GM23338 (cell line): ENCODE results near the gene PSPN. TPM values are rescaled to one million over a fixed set of nuclear protein-coding genes. Genes with fewer than 3 reads are reported as not detected.

Experiments used
- ATAC-seq: fragments of 200-7000 bp; cut with Tn5 transposase; 3 replicates; pipeline ENCODE4 v1.9.1; 2020
- DNase-seq: peaks from one replicate; pipeline ENCODE4 v3.0.0-alpha.2; 2015; ENCODE audit warnings: low spot score
- H2AFZ ChIP-seq: fragments of 200-600 bp; sonication (generic); 2 replicates; pipeline ENCODE4 v1.8.0; 2016; ENCODE audit warnings: antibody characterized with exemption, mild to moderate bottlenecking, moderate library complexity
- H3F3A ChIP-seq: fragments of 200-600 bp; sonication (generic); replicated peaks from 2 replicates; pipeline ENCODE4 v1.8.0; 2017; ENCODE audit warnings: antibody characterized with exemption, mixed run types, low read depth
- H3K27ac ChIP-seq: fragments of 200-600 bp; sonication (generic); 2 replicates; pipeline ENCODE4 v1.6.1; 2016; ENCODE audit warnings: low read depth
- H3K27me3 ChIP-seq: fragments of 200-600 bp; sonication (generic); 2 replicates; pipeline ENCODE4 v1.8.0; 2016; ENCODE audit warnings: mild to moderate bottlenecking, mixed run types, moderate library complexity; ENCODE audit not compliant: insufficient read depth
- H3K36me3 ChIP-seq: fragments of 200-600 bp; sonication (generic); 2 replicates; pipeline ENCODE4 v1.8.0; 2016; ENCODE audit warnings: mild to moderate bottlenecking; ENCODE audit not compliant: insufficient read depth
- H3K4me1 ChIP-seq: fragments of 200-600 bp; sonication (generic); 2 replicates; pipeline ENCODE4 v1.8.0; 2016; ENCODE audit warnings: mild to moderate bottlenecking, moderate library complexity; ENCODE audit not compliant: insufficient read depth
- H3K4me2 ChIP-seq: fragments of 200-600 bp; sonication (generic); 2 replicates; pipeline ENCODE4 v1.7.1; 2017; ENCODE audit warnings: mixed run types
- H3K4me3 ChIP-seq: fragments of 200-600 bp; sonication (generic); 2 replicates; pipeline ENCODE4 v1.6.1; 2016; ENCODE audit warnings: mixed run types
- H3K79me2 ChIP-seq: fragments of 200-600 bp; sonication (generic); replicated peaks from 2 replicates; pipeline ENCODE4 v1.8.0; 2017; ENCODE audit warnings: mild to moderate bottlenecking; ENCODE audit not compliant: insufficient read depth
- H3K9me2 ChIP-seq: fragments of 200-600 bp; sonication (generic); 2 replicates; pipeline ENCODE4 v1.8.0; 2017; ENCODE audit not compliant: insufficient read depth
- H4K20me1 ChIP-seq: fragments of 200-600 bp; sonication (generic); replicated peaks from 2 replicates; pipeline ENCODE4 v1.8.0; 2017; ENCODE audit warnings: mild to moderate bottlenecking; ENCODE audit not compliant: insufficient read depth
- H3K27ac Mint-ChIP-seq: 2 replicates; pipeline ENCODE4 v1.8.0; 2020; ENCODE audit warnings: inconsistent platforms, mild to moderate bottlenecking, moderate library complexity, mixed read lengths
- H3K27me3 Mint-ChIP-seq: 3 replicates; pipeline ENCODE4 v1.8.0; 2022; ENCODE audit warnings: low read depth, mild to moderate bottlenecking, moderate library complexity, mixed read lengths, inconsistent platforms; ENCODE audit not compliant: insufficient read depth, poor library complexity
- H3K36me3 Mint-ChIP-seq: 3 replicates; pipeline ENCODE4 v1.8.0; 2021; ENCODE audit warnings: low read depth, mild to moderate bottlenecking, inconsistent platforms, moderate library complexity, mixed read lengths
- H3K4me1 Mint-ChIP-seq: 3 replicates; pipeline ENCODE4 v1.8.0; 2020; ENCODE audit warnings: mild to moderate bottlenecking, inconsistent platforms, mixed read lengths
- H3K4me3 Mint-ChIP-seq: 3 replicates; pipeline ENCODE4 v1.8.0; 2021; ENCODE audit warnings: moderate library complexity, mild to moderate bottlenecking, inconsistent platforms, mixed read lengths
- H3K9me3 Mint-ChIP-seq: 3 replicates; pipeline ENCODE4 v1.8.0; 2020; ENCODE audit warnings: moderate library complexity, mild to moderate bottlenecking, inconsistent platforms, mixed read lengths
- CREB1 ChIP-seq: fragments of 250-450 bp; sonication (Bioruptor Pico); IDR thresholded peaks from 2 replicates; pipeline ENCODE4 v1.5.0; 2020; ENCODE audit warnings: low read depth, mild to moderate bottlenecking, moderate library complexity
- ETS1 ChIP-seq: IDR thresholded peaks from 2 replicates; pipeline ENCODE4 v1.6.1; 2016; ENCODE audit warnings: antibody characterized with exemption
- EZH2 ChIP-seq: fragments of 200-600 bp; sonication (generic); IDR thresholded peaks from one replicate; pipeline ENCODE4 v1.8.0; 2017; ENCODE audit warnings: antibody characterized with exemption, mild to moderate bottlenecking, low read depth; ENCODE audit not compliant: unreplicated experiment
- POLR2AphosphoS5 ChIP-seq: IDR thresholded peaks from 2 replicates; pipeline ENCODE4 v1.6.1; 2016; ENCODE audit warnings: antibody characterized with exemption, low read depth
- REST ChIP-seq: IDR thresholded peaks from one replicate; pipeline ENCODE4 v1.6.1; 2018; ENCODE audit warnings: antibody characterized with exemption; ENCODE audit not compliant: unreplicated experiment
- STAT1 ChIP-seq: IDR thresholded peaks from one replicate; pipeline ENCODE4 v1.6.1; 2016; ENCODE audit warnings: antibody characterized with exemption; ENCODE audit not compliant: unreplicated experiment
- polyA plus RNA-seq: library from polyadenylated mRNA; unstranded; fragments of >200 nt; fragmentation: Nextera tagmentation; extraction: Ambion mirVana; gene quantifications from 2 replicates; pipeline ENCODE4 v1.2.1, GENCODE V29; 2016
- total RNA-seq: library from RNA; depleted of rRNA; stranded (reverse); fragments of >200 nt; shearing (Covaris generic); gene quantifications from 2 replicates; pipeline ENCODE4 v1.2.3, GENCODE V29; 2014

The PSPN gene
- total and polyA plus RNA-seq, 2 experiments from 2014 or later, result 0.82 to 1.2 TPM

GRCh38 chr19:6424939-6425731 lies 49.4 kb upstream of the PSPN start:
- peaks cover 8% of the 10 kb centered on the region; the same call in 1 of the 2 replicates for H3K4me1 ChIP-seq
- peaks cover 7% of the 10 kb centered on the region; the same call in 1 of the 2 replicates for H3K9me2 ChIP-seq
- H3F3A ChIP-seq, result 0 out of 2 replicates have a peak, but pooled peaks cover 4% of the 10 kb centered on the region
- H3K4me2 ChIP-seq, result no peak overlapping the region
- H3K27ac ChIP-seq, result no peak overlapping the region
- H3K36me3 Mint-ChIP-seq, result peaks cover 48% of the 10 kb centered on the region
- H3K27me3 Mint-ChIP-seq, result peaks cover 16% of the 10 kb centered on the region
- peaks cover 13% of the 10 kb centered on the region for H3K4me1 Mint-ChIP-seq
- TF ChIP-seq REST (no peak), STAT1 (no peak), CREB1 (CRISPR knock-in tag) (peak; percentile 83), ETS1 (no peak)
- H4K20me1 ChIP-seq, result peaks cover 30% of the 10 kb centered on the region
- H3K9me3 Mint-ChIP-seq, result peaks cover 9% of the 10 kb centered on the region
- H3K4me3 ChIP-seq, result no peak overlapping the region
- peak overlapping the region; percentile 55; the same call in 1 of the 2 replicates for H3K27ac Mint-ChIP-seq
- ATAC-seq (peak; percentile 87), DNase-seq (peak; percentile 100)
- H3K79me2 ChIP-seq, result peaks cover 40% of the 10 kb centered on the region
- H3K36me3 ChIP-seq, result peaks cover 16% of the 10 kb centered on the region
- peak overlapping the region; percentile 70 for H3K4me3 Mint-ChIP-seq
- H2AFZ ChIP-seq, result no peak overlapping the region
- no peaks in the 10 kb centered on the region for H3K27me3 ChIP-seq

- H3K79me2 ChIP-seq, result peaks cover 48% of the 10 kb centered on the region
- no peak within 1 kb of the TSS for H2AFZ ChIP-seq
- H3K27ac ChIP-seq, result 0 out of 2 replicates have a peak within 1 kb of the TSS, but pooled peaks have one; percentile 63
- peaks cover 7% of the 10 kb centered on the region; the same call in 1 of the 2 replicates for H3K9me2 ChIP-seq
- H3K4me3 ChIP-seq, result peak within 1 kb of the TSS; percentile 97
- TF ChIP-seq POLR2AphosphoS5, result peak; percentile 83
- TF ChIP-seq EZH2, result no peak
- peak; percentile 77 for TF ChIP-seq CREB1 (CRISPR knock-in tag)
- H4K20me1 ChIP-seq, result peaks cover 37% of the 10 kb centered on the region
- peak within 1 kb of the TSS; percentile 84 for H3K27ac Mint-ChIP-seq
- peak within 1 kb of the TSS; percentile 91 for H3K4me2 ChIP-seq
- H3K36me3 Mint-ChIP-seq, result peaks cover 56% of the 10 kb centered on the region
- no peaks in the 10 kb centered on the region for H3K27me3 ChIP-seq
- H3K27me3 Mint-ChIP-seq, result peaks cover 15% of the 10 kb centered on the region
- H3K4me1 Mint-ChIP-seq, result peaks cover 13% of the 10 kb centered on the region
- peak within 1 kb of the TSS; percentile 92 for H3K4me3 Mint-ChIP-seq
- peaks cover 24% of the 10 kb centered on the region for H3K36me3 ChIP-seq
- H3K9me3 Mint-ChIP-seq, result peaks cover 9% of the 10 kb centered on the region
- H3F3A ChIP-seq, result 0 out of 2 replicates have a peak, but pooled peaks cover 4% of the 10 kb centered on the region
- peaks cover 8% of the 10 kb centered on the region; the same call in 1 of the 2 replicates for H3K4me1 ChIP-seq
- DNase-seq, result peak; percentile 45
- ATAC-seq, result no peak
Measured at GRCh38 chr19:6424195-6424938, 48.6 kb upstream of the PSPN start, which contains the start of gene KHSRP. Gene KHSRP (minus strand): TSS chr19:6424811. CDS start chr19:6424701, 110 bp downstream.
